ENCODE measurements around the gene PIANP.
A peak's percentile ranks its signal among the peaks of the same experiment; 100 is the strongest.

The PIANP gene

DNA sequence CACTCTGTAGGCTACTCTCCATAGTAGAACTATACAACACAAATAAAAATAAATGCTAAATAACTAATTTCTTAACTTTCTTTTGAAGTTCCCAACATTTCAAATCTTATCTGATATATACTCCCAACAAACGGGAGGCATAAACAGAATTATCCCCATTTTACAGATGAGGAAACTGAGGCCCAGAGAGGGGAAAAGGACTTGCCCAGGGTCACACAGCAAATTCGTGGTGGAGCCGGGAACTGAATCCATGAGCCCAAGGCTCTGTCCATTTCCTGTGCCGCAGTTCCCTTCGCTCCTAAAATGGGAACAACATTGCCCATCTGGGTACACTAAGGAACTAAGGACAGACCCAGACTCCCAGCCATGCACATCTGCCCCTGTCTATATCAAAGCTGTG is 23.7 kb downstream of the PIANP start:
- ChIA-PET POLR2A (no interaction called here), CTCF (interaction anchor here (1.0 to 1.1 kb wide), 2 partner anchors 10 to 19 kb away, joined by 3 read pairs; no protein-coding TSS in a partner anchor)
- DNase-seq (ENCODE audit: extremely low spot score), result no peak
- TF ChIP-seq, protein P1, sequence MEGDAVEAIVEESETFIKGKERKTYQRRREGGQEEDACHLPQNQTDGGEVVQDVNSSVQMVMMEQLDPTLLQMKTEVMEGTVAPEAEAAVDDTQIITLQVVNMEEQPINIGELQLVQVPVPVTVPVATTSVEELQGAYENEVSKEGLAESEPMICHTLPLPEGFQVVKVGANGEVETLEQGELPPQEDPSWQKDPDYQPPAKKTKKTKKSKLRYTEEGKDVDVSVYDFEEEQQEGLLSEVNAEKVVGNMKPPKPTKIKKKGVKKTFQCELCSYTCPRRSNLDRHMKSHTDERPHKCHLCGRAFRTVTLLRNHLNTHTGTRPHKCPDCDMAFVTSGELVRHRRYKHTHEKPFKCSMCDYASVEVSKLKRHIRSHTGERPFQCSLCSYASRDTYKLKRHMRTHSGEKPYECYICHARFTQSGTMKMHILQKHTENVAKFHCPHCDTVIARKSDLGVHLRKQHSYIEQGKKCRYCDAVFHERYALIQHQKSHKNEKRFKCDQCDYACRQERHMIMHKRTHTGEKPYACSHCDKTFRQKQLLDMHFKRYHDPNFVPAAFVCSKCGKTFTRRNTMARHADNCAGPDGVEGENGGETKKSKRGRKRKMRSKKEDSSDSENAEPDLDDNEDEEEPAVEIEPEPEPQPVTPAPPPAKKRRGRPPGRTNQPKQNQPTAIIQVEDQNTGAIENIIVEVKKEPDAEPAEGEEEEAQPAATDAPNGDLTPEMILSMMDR (IDR thresholded peaks at IDR 0.05; ENCODE audit: control extremely low read depth, extremely low read depth, low read depth, missing control alignments), result no peak

GRCh38 chr12:6672143-6672542 is 28.5 kb downstream of the PIANP start:
- no peak for DNase-seq (ENCODE audit: extremely low spot score)
- ChIA-PET POLR2A (interaction anchor here (0.5 kb wide), 1 partner anchor 17 kb away, joined by 5 read pairs; the partner anchor contains the start of gene ZNF384), CTCF (interaction anchor here (1.7 to 2.1 kb wide), 2 partner anchors 13 to 17 kb away, joined by 5 to 8 read pairs; partner anchors contain the start of gene ZNF384)
- TF ChIP-seq, protein P1 (IDR thresholded peaks at IDR 0.05; ENCODE audit: control extremely low read depth, extremely low read depth, low read depth, missing control alignments), result no peak

DNA sequence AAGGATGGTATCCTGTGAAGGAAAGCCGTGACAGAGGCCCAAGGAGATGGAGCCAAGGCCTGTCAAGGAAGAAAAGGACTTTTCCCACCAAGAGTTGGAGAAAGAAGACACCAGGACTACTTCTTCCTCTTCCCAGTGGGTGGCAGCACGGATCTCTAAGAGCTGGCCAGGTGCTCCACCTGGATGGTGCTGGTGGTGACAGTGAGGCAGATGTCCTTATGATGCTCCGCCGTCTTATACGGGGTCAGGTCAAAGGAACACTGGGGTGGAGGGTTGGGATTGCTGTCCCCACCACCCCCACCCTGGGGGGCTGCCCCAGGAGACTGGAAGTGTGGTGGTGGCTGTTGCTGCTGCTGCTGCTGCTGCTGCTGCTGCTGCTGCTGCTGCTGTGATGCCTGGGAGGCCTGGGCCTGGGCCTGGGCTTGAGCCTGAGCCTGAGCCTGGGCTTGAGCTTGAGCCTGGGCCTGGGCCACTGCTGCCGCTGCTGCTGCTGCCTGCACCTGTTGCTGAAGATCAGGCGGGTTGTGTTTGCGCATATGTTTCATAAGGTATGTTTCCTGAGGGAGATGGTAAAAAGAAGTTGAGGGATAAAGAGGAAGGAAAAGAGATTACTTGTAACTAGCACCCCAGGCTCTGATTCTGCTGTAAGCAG is 32.9 kb downstream of the PIANP start:
- ChIA-PET POLR2A (interaction anchor here (0.6 kb wide), 2 partner anchors 22 to 58 kb away, joined by 3 read pairs; partner anchors contain the start of gene ZNF384), CTCF (interaction anchor here (0.7 to 2.1 kb wide), 6 partner anchors 9 to 85 kb away, joined by 3 to 4 read pairs (median 3); partner anchors contain the start of gene MLF2)
- TF ChIP-seq, protein P1 (IDR thresholded peaks at IDR 0.05; ENCODE audit: control extremely low read depth, extremely low read depth, low read depth, missing control alignments), result peak; percentile 39
- no peak for DNase-seq (ENCODE audit: extremely low spot score)

- POLR2A ChIA-PET, result no interaction called here
- TF ChIP-seq, protein P1 (IDR thresholded peaks at IDR 0.05; ENCODE audit: control extremely low read depth, extremely low read depth, low read depth, missing control alignments), result no peak
- CTCF ChIA-PET, result interaction anchor here (1.1 to 2.6 kb wide), 6 partner anchors 10 to 87 kb away, joined by 3 to 7 read pairs (median 4); partner anchors contain the start of genes MLF2 and ZNF384
- no peak for DNase-seq (ENCODE audit: extremely low spot score)
Measured at GRCh38 chr12:6666211-6666610, 34.4 kb downstream of the PIANP start.

- DNase-seq (ENCODE audit: extremely low spot score), result no peak
- TF ChIP-seq, protein P1 (IDR thresholded peaks at IDR 0.05; ENCODE audit: control extremely low read depth, extremely low read depth, low read depth, missing control alignments), result no peak
- ChIA-PET CTCF (interaction anchor here (0.8 to 2.6 kb wide), 5 partner anchors 17 to 161 kb away, joined by 3 to 7 read pairs (median 3); partner anchors contain the start of gene ZNF384), POLR2A (interaction anchor here (0.5 to 0.7 kb wide), 2 partner anchors 35 to 301 kb away, joined by 4 to 5 read pairs; no protein-coding TSS in a partner anchor)
Measured at GRCh38 chr12:6664902-6665301, 35.7 kb downstream of the PIANP start.

GRCh38 chr12:6662906-6663742 is 37.5 kb downstream of the PIANP start, which contains the start of gene ING4:
ING4 (minus strand) TSS chr12:6663119; CDS start chr12:6663101, 18 bp downstream.
- TF ChIP-seq, protein P1 (IDR thresholded peaks at IDR 0.05; ENCODE audit: control extremely low read depth, extremely low read depth, low read depth, missing control alignments), result no peak
- POLR2A ChIA-PET, result interaction anchor here (0.6 kb wide), 1 partner anchor 242 kb away, joined by 3 read pairs; no protein-coding TSS in a partner anchor
- DNase-seq (ENCODE audit: extremely low spot score), result peak; percentile 97
- CTCF ChIA-PET, result interaction anchor here (0.6 to 1.5 kb wide), 3 partner anchors 26 to 163 kb away, joined by 3 to 4 read pairs (median 3); partner anchors contain the start of gene ZNF384

Measured in GM10248 (cell line).